Mesendoderm (in vitro differentiated cells): Measurements from ENCODE around the gene BPHL.
A peak's percentile ranks its signal among the peaks of the same experiment; 100 is the strongest.
"Not testable (repeated sequence)": the region's sequence is repeated elsewhere in the genome, so short reads cannot be mapped to it uniquely, and the experiment has no call there.

Experiments used
- DNase-seq: peaks from one replicate; pipeline ENCODE4 v3.0.0; 2013
- H2AK5ac ChIP-seq: 2 replicates; pipeline ENCODE4 v1.6.1; 2013; ENCODE audit warnings: low read length, inconsistent platforms
- H2BK120ac ChIP-seq: 2 replicates; pipeline ENCODE4 v1.6.1; 2013; ENCODE audit warnings: low read depth, mild to moderate bottlenecking, low read length, moderate library complexity, mixed read lengths
- H2BK15ac ChIP-seq: replicated peaks from 2 replicates; pipeline ENCODE4 v1.6.1; 2013; ENCODE audit warnings: low read depth, mild to moderate bottlenecking, moderate library complexity
- H2BK5ac ChIP-seq: 2 replicates; pipeline ENCODE4 v1.6.1; 2013; ENCODE audit warnings: low read length, inconsistent platforms
- H3K18ac ChIP-seq: 2 replicates; pipeline ENCODE4 v1.6.1; 2013; ENCODE audit warnings: mild to moderate bottlenecking, low read length, mixed read lengths
- H3K23ac ChIP-seq: one replicate; pipeline ENCODE4 v1.6.1; 2013; ENCODE audit warnings: low read length
- H3K27ac ChIP-seq: 2 replicates; pipeline ENCODE4 v1.5.1; 2013; ENCODE audit warnings: low read depth, mild to moderate bottlenecking, inconsistent platforms, low read length, moderate library complexity
- H3K27me3 ChIP-seq: 2 replicates; pipeline ENCODE4 v1.6.1; 2013; ENCODE audit warnings: low read length, control low read depth, mild to moderate bottlenecking, inconsistent platforms; ENCODE audit not compliant: insufficient read depth, poor library complexity
- H3K36me3 ChIP-seq: 2 replicates; pipeline ENCODE4 v1.6.1; 2013; ENCODE audit warnings: low read length, inconsistent platforms; ENCODE audit not compliant: control insufficient read depth, insufficient read depth
- H3K4ac ChIP-seq: one replicate; pipeline ENCODE4 v1.6.1; 2013; ENCODE audit warnings: low read depth, mild to moderate bottlenecking, low read length, moderate library complexity
- H3K4me1 ChIP-seq: 2 replicates; pipeline ENCODE4 v1.6.1; 2013; ENCODE audit warnings: low read depth, low read length, inconsistent platforms; ENCODE audit not compliant: control insufficient read depth
- H3K4me2 ChIP-seq: 2 replicates; pipeline ENCODE4 v1.6.1; 2013; ENCODE audit warnings: low read length
- H3K4me3 ChIP-seq: 2 replicates; pipeline ENCODE4 v1.5.1; 2013; ENCODE audit warnings: mild to moderate bottlenecking, low read length
- H3K56ac ChIP-seq: one replicate; pipeline ENCODE4 v1.6.1; 2013; ENCODE audit warnings: low read length
- H3K79me1 ChIP-seq: 2 replicates; pipeline ENCODE4 v1.6.1; 2013; ENCODE audit warnings: low read length, inconsistent platforms
- H3K79me2 ChIP-seq: 2 replicates; pipeline ENCODE4 v1.6.1; 2013; ENCODE audit warnings: mild to moderate bottlenecking, low read length; ENCODE audit not compliant: control insufficient read depth, insufficient read depth
- H3K9ac ChIP-seq: 2 replicates; pipeline ENCODE4 v1.6.1; 2013; ENCODE audit warnings: low read length, inconsistent platforms
- H4K5ac ChIP-seq: one replicate; pipeline ENCODE4 v1.6.1; 2013; ENCODE audit warnings: low read length
- H4K8ac ChIP-seq: one replicate; pipeline ENCODE4 v1.6.1; 2013; ENCODE audit warnings: low read depth, mild to moderate bottlenecking, control low read depth, low read length, moderate library complexity
- WGBS: extraction: QIAGEN DNeasy Blood & Tissue Kit; methylation state at CpG from one replicate; pipeline ENCODE4 v1.1.7; 2013; ENCODE audit warnings: low lambda C conversion rate, missing lambda C conversion rate; ENCODE audit not compliant: insufficient coverage; ENCODE audit errors: extremely low coverage; 5-methylcytosine and 5-hydroxymethylcytosine counted together

The BPHL gene

GRCh38 chr6:3164388-3164787, 45.9 kb downstream of the BPHL start:
- H2BK15ac ChIP-seq: no peak overlapping the region
- WGBS: no CpG with 5 or more reads among the region's 6 CpGs
- peak; percentile 60 for DNase-seq

GRCh38 chr6:3165631-3166534, 47.4 kb downstream of the BPHL start:
- H3K27me3 ChIP-seq: no peaks in the 10 kb centered on the region
- peak overlapping the region; percentile 87 for H3K9ac ChIP-seq
- H3K56ac ChIP-seq: peak overlapping the region; percentile 98
- H3K36me3 ChIP-seq: no peaks in the 10 kb centered on the region
- peak; percentile 98 for DNase-seq
- H2BK15ac ChIP-seq: peak overlapping the region; percentile 89
- H2AK5ac ChIP-seq: peak overlapping the region; percentile 100
- peak overlapping the region; percentile 100 for H3K4ac ChIP-seq
- H3K4me2 ChIP-seq: peak overlapping the region; percentile 28
- no peak overlapping the region for H4K8ac ChIP-seq
- peak overlapping the region; percentile 99 for H3K27ac ChIP-seq
- H3K18ac ChIP-seq: peak overlapping the region; percentile 99
- peak overlapping the region; percentile 97 for H4K5ac ChIP-seq
- peaks cover 26% of the 10 kb centered on the region for H3K4me1 ChIP-seq
- no peak overlapping the region for H3K4me3 ChIP-seq
- H3K79me2 ChIP-seq: peaks cover 7% of the 10 kb centered on the region
- peak overlapping the region; percentile 100 for H2BK5ac ChIP-seq
- H3K23ac ChIP-seq: peak overlapping the region; percentile 48
- H2BK120ac ChIP-seq: peak overlapping the region; percentile 100
- H3K79me1 ChIP-seq: no peaks in the 10 kb centered on the region
- WGBS: no CpG with 5 or more reads among the region's 7 CpGs

More at GRCh38 chr6:3164388-3164787, 45.9 kb downstream of the BPHL start:
- Histone ChIP-seq H3K36me3 (no peaks in the 10 kb centered on the region), H3K23ac (no peak overlapping the region), H3K4me1 (peaks cover 33% of the 10 kb centered on the region), H2AK5ac (peak overlapping the region; percentile 93), H2BK120ac (no peak overlapping the region), H3K4ac (peak overlapping the region; percentile 90), H3K4me3 (no peak overlapping the region), H4K8ac (no peak overlapping the region), H3K27ac (peak overlapping the region; percentile 99), H3K27me3 (no peaks in the 10 kb centered on the region), H3K18ac (peak overlapping the region; percentile 99), H3K56ac (peak overlapping the region; percentile 81), H2BK5ac (peak overlapping the region; percentile 99), H3K9ac (no peak overlapping the region), H4K5ac (no peak overlapping the region), H3K4me2 (no peak overlapping the region), H3K79me2 (peaks cover 7% of the 10 kb centered on the region), H3K79me1 (peaks cover 2% of the 10 kb centered on the region)

DNA sequence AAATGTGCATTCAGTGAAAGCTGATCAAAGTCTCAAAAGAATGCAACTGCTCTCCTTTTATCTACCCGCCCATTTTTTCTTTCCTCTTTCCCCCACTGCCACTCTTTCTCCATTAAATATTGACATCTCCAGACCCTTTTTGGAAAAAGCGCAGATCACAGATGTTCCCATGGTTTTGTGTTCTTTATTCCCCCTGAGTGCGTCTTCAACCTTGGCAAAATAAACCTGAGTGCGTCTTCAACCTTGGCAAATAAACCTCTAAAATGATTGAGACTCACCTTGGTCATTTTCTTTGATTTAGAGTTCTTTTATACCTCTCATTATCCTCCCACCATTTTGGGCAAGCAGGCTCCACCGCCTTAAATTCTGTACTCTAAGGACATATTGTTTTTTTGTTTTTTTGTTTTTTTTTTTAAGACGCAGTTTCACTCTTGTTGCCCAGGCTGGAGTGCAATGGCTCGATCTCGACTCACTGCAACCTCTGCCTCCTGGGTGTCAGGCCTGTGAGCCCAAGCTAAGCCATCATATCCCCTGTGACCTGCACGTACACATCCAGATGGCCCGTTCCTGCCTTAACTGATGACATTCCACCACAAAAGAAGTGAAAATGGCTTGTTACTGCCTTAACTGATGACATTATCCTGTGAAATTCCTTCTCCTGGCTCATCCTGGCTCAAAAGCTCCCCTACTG, 48.2 kb downstream of the BPHL start:
- Histone ChIP-seq H3K27ac (peak overlapping the region; percentile 99), H3K4ac (peak overlapping the region; percentile 85), H3K56ac (peak overlapping the region; percentile 87), H2BK15ac (peak overlapping the region; percentile 86), H3K9ac (peak overlapping the region; percentile 58), H2BK5ac (peak overlapping the region; percentile 99), H3K4me1 (peaks cover 24% of the 10 kb centered on the region), H4K5ac (peak overlapping the region; percentile 72), H3K18ac (peak overlapping the region; percentile 94), H2BK120ac (peak overlapping the region; percentile 100)
- not testable (repeated sequence) for H3K79me2 ChIP-seq, H3K36me3 ChIP-seq, H3K23ac ChIP-seq, H3K27me3 ChIP-seq, H4K8ac ChIP-seq, H3K4me3 ChIP-seq, H3K4me2 ChIP-seq, H2AK5ac ChIP-seq, H3K79me1 ChIP-seq
- DNase-seq: peak; percentile 87
- no CpG with 5 or more reads among the region's 10 CpGs for WGBS

DNA sequence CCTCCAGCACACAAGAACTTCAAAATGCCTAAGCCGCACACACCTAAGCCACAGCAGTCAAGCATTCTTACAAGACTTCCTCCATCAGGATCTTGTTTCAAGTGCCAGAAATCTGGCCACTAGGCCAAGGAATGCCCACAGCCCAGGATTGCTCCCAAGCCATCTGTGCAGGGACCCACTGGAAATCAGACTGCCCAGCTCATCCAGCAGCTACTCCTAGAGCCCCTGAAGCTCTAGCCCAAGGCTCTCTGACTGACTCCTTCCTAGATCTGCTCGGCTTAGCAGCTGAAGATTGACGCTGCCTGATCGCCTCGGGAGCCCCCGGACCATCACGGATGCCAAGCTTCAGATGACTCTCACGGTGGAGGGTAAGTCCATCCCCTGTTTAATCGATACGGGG, 49.5 kb downstream of the BPHL start:
- no CpG with 5 or more reads among the region's 10 CpGs for WGBS
- H2BK15ac ChIP-seq, H3K23ac ChIP-seq, H4K5ac ChIP-seq, H3K4me2 ChIP-seq, H3K36me3 ChIP-seq, H3K79me1 ChIP-seq, H3K4me3 ChIP-seq, H3K27me3 ChIP-seq, H3K79me2 ChIP-seq, DNase-seq, H4K8ac ChIP-seq: not testable (repeated sequence)
- peaks cover 24% of the 10 kb centered on the region for H3K4me1 ChIP-seq
- H2BK120ac ChIP-seq: peak overlapping the region; percentile 80
- H3K4ac ChIP-seq: peak overlapping the region; percentile 93
- peak overlapping the region; percentile 94 for H3K27ac ChIP-seq
- H2BK5ac ChIP-seq: peak overlapping the region; percentile 89
- peak overlapping the region; percentile 23 for H3K18ac ChIP-seq
- H3K9ac ChIP-seq: peak overlapping the region; percentile 26
- H2AK5ac ChIP-seq: peak overlapping the region; percentile 97
- H3K56ac ChIP-seq: peak overlapping the region; percentile 72

GRCh38 chr6:3170676-3171075, 52.2 kb downstream of the BPHL start:
- H3K4me3 ChIP-seq, H3K27me3 ChIP-seq, H3K56ac ChIP-seq, H3K79me1 ChIP-seq, H2BK15ac ChIP-seq, H2AK5ac ChIP-seq, H3K4me1 ChIP-seq, H3K79me2 ChIP-seq, H3K9ac ChIP-seq, H3K27ac ChIP-seq, H3K36me3 ChIP-seq, H3K4me2 ChIP-seq, H3K23ac ChIP-seq, DNase-seq, H2BK5ac ChIP-seq, H4K5ac ChIP-seq, H4K8ac ChIP-seq: not testable (repeated sequence)
- Histone ChIP-seq H2BK120ac (peak overlapping the region; percentile 95), H3K18ac (peak overlapping the region; percentile 97), H3K4ac (peak overlapping the region; percentile 78)
- WGBS: no CpG with 5 or more reads among the region's 24 CpGs
